CMK (cell line): ENCODE results near the gene BMF.

Source experiments
- DNase-seq: peaks from one replicate; pipeline ENCODE4 v3.0.0-alpha.2; 2010; ENCODE audit warnings: low read depth

BMF gene

GRCh38 chr15:40065166-40065565, 43.5 kb downstream of the BMF start:
- DNase-seq: no peak

GRCh38 chr15:40064231-40064894, 44.3 kb downstream of the BMF start:
- no peak for DNase-seq

DNA sequence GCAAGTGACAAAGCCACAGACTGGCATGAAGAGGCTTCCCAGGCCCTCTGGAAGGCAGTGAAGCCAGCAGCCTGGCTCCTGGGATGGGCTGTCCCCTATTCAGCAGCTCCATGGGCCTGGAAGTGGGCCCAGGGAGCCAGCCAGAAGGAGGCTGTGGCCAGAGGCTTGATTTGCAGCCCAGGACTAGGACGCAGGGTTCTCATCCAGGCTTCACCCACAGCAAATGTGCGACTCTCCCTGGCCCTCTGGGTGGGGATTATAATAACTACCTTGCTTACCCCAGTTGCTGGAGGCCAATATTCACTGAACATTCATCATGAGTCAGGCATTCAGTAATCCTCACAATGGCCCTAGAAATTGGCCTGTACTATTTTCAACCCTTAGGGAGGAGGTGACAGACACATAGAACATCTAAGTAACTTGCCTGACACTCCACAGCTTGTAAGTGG, 45.1 kb downstream of the BMF start:
- no peak for DNase-seq

- no peak for DNase-seq
Measured at GRCh38 chr15:40062816-40063562, 45.7 kb downstream of the BMF start.

- DNase-seq: no peak
Measured at GRCh38 chr15:40061212-40061901, 47.3 kb downstream of the BMF start.

GRCh38 chr15:40060236-40060961, 48.3 kb downstream of the BMF start:
- no peak for DNase-seq

DNA sequence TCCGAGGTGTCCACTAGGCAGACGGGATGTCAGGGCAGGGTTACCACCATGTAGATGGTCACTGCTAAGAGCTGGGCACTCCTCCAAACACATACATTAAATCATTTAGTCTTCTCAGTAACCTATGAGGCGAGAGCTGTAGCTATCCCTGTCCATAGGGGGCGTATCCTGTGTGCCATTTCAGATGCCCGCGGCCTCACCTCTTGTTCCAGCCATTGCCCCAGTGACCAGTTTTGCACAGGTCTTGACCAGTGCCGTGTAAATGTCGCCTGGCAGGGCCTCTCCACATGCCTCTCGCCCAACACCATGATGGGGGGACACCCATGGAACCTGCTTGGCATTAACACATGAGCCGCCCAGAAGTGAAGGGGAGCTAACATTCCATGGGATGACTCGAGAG, 48.9 kb downstream of the BMF start:
- no peak for DNase-seq

GRCh38 chr15:40058476-40059140, 50.1 kb downstream of the BMF start:
- DNase-seq: no peak

DNA sequence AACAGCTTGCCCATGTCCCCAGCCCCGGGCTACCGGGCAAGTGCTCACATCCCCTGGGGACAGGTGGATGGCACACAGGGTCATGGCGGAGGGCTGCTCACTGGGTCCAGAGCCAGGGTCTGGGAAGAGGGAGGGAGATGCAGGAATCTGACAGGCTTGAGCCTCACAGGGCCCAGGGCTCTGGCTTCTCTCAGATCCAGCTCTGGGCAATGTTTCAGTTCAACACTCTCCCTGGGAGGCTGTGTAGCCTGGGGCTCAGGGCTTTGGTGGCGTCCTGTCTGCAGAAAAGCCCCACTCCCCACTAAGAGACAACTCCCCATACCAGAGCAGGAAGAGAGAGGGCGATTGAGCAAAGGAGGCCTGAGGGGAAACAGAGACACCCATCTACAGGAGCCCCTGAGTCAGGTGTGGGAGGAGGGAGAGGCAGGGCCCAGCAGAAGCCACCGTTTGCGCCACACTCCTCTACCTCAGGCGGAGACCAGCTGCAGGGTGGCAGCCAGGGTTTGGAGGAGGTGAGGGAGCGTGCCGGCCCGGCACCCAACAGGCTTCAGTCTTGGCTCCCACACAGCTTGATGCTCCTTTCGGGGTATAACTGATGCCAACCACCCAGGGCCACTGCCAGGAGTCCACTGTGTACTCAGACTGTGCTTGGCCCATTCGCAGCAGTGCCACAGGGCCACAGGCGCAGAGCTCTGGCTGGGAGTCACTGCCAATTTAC, 52.9 kb downstream of the BMF start:
- no peak for DNase-seq

- DNase-seq: no peak
Measured at GRCh38 chr15:40054855-40055575, 53.7 kb downstream of the BMF start.

DNA sequence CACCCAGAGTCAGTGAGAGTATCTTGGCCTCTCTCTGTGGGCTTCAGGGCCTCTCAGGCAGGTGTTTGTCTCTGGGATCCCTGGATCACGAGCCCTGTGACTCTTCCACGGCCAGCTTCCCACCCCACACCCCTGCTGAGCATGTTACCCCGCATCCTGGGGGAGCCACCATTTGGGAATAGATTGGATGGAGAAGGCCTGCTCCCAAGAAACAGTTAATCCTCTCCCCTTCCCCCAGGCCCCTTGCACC, 54.1 kb downstream of the BMF start:
- DNase-seq: no peak

DNA sequence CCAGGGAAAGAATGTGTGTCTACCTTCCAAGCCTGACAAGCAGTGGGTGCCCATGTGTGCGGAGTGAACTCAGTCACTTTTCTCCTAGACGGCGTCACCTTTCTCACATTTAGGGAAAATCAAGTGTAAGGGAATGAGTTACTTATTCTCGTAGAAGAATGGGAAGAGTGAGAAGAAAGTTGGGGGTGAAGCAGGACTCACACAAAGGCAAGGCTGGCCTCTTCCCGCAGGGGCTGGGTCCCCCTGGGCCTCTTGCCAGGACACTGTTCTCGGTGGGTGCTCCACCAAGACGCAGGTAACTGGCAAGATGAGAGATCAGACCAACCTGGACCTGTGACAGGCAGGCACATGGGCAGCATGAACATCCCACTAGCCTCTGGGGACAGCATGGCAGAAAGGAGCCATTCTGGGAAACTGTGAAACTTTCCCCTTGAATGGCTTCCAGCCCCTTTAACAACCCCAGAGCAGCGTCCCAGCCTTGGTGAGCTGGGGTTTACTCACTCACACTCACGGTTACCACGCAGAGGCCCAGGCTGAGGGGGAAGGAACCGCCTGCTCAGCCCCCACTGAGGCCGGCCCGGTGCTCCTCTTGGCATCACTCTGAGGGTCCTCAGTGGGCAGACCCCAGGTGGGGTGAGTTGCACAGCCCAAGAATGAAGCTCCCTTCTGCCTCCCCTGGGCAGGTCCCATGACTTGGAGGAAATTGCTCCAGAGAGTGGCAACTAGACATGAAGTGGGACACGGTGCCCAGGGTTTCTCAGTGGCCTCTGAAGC, 54.7 kb downstream of the BMF start:
- no peak for DNase-seq

DNA sequence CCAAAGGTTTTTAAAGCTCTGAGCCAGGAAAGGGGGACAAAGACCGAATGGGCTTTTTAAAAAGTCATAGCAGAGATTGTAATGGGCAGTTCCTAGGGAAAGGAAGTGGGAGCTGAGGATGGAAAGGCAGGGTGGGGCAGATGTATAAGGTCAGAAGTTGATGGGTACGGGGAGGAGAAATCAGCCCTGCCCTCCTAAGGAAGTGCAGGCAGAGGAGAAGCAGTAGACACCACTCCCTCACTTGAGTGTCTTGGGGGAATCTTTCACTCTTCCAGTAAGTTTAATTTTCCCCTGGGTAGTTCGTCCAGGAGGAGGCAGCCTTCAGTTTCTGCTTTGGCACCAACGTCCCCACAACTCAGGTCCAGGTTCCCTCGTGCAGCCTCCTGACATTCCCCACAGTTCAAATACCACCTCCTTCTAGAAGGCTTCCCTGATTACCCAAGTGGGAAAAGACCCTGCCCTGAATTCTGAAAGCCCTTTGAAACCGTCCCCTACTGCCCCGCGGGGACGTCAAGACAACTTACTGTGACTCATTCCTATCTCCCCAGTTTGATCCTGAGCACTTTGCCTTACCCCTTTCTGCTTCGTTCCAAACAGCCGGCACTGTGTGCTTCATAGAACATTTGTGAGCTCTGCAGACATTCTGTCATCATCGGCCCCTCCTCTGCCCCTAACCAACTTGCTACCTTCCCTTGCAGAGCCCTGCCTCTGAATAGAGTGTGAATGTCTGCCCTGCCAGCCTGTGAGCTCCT, 55.4 kb downstream of the BMF start:
- DNase-seq: no peak

GRCh38 chr15:40052604-40053003, 56.1 kb downstream of the BMF start:
- no peak for DNase-seq

- no peak for DNase-seq
Measured at GRCh38 chr15:40051616-40052415, 56.9 kb downstream of the BMF start.

- no peak for DNase-seq
Measured at GRCh38 chr15:40050788-40051470, 57.8 kb downstream of the BMF start.

DNA sequence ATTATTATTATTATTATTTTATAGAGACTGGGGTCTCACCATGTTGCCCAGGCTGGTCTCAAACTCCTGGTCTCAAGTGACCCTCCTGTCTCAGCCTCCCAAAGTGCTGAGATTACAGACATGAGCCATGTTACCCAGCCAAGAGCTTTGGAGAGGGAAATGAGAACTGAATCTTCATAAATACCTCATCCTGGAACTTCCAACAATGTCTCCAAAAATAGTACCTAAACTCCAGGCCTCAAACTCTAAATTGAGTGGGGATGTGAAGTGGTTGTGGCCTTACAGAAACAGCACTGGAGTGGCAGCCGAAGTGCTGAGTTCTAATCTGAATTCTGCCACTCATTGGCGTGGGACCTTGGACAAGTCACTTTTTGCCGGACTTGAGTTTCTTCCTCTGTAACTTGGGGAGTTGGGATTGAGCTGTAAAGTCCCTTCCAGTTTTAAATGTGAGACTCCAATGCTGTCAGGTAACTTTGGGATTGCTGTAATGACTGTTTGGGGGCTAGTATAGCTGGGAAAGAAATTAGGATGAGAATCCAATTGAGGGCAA, 59.7 kb downstream of the BMF start:
- no peak for DNase-seq
